Measurements from ENCODE around the gene GCNA. TPM values are rescaled to one million over a fixed set of nuclear protein-coding genes. Genes with fewer than 3 reads are reported as not detected.
"Not testable (repeated sequence)": the region's sequence is repeated elsewhere in the genome, so short reads cannot be mapped to it uniquely, and the experiment has no call there.

The GCNA gene
- total RNA-seq, 1 experiment from 2014 or later, result 3.8 TPM

- intact Hi-C loops (cut with micrococcal nuclease), result no loop called here
- no peak for DNase-seq (ENCODE audit: unreplicated experiment)
- POLR2A ChIA-PET, result no interaction called here
- CTCF ChIA-PET, result no interaction called here
- no peak overlapping the region for H3K4me3 Mint-ChIP-seq (ENCODE audit: unreplicated experiment)
- H3K27me3 Mint-ChIP-seq (ENCODE audit: insufficient read depth, unreplicated experiment), result peaks cover 48% of the 10 kb centered on the region
- TF ChIP-seq, protein P1, sequence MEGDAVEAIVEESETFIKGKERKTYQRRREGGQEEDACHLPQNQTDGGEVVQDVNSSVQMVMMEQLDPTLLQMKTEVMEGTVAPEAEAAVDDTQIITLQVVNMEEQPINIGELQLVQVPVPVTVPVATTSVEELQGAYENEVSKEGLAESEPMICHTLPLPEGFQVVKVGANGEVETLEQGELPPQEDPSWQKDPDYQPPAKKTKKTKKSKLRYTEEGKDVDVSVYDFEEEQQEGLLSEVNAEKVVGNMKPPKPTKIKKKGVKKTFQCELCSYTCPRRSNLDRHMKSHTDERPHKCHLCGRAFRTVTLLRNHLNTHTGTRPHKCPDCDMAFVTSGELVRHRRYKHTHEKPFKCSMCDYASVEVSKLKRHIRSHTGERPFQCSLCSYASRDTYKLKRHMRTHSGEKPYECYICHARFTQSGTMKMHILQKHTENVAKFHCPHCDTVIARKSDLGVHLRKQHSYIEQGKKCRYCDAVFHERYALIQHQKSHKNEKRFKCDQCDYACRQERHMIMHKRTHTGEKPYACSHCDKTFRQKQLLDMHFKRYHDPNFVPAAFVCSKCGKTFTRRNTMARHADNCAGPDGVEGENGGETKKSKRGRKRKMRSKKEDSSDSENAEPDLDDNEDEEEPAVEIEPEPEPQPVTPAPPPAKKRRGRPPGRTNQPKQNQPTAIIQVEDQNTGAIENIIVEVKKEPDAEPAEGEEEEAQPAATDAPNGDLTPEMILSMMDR (IDR thresholded peaks at IDR 0.05; ENCODE audit: unreplicated experiment), result no peak
- peaks cover 90% of the 10 kb centered on the region for H3K36me3 Mint-ChIP-seq (ENCODE audit: insufficient read depth, unreplicated experiment)
- no peaks in the 10 kb centered on the region for H3K4me1 Mint-ChIP-seq (ENCODE audit: insufficient read depth, unreplicated experiment)
- H3K27ac Mint-ChIP-seq (ENCODE audit: low read depth, unreplicated experiment), result no peak overlapping the region
- BruUV-seq (replicated peaks), result no TSS peak
- H3K9me3 Mint-ChIP-seq (ENCODE audit: unreplicated experiment), result no peaks in the 10 kb centered on the region
These were observed 19.3 kb upstream of the GCNA start for GRCh38 chrX:71558920-71559319.

GRCh38 chrX:71559773-71560172 is 18.5 kb upstream of the GCNA start:
- DNase-seq (ENCODE audit: unreplicated experiment); H3K4me3 Mint-ChIP-seq (ENCODE audit: unreplicated experiment); H3K27ac Mint-ChIP-seq (ENCODE audit: low read depth, unreplicated experiment); H3K4me1 Mint-ChIP-seq (ENCODE audit: insufficient read depth, unreplicated experiment); H3K9me3 Mint-ChIP-seq (ENCODE audit: unreplicated experiment); intact Hi-C loops (cut with micrococcal nuclease); BruUV-seq (replicated peaks); POLR2A ChIA-PET: not testable (repeated sequence)
- peaks cover 55% of the 10 kb centered on the region for H3K27me3 Mint-ChIP-seq (ENCODE audit: insufficient read depth, unreplicated experiment)
- CTCF ChIA-PET, result interaction anchor here (0.7 kb wide), 1 partner anchor 568 kb away, joined by 3 read pairs; no protein-coding TSS in a partner anchor
- H3K36me3 Mint-ChIP-seq (ENCODE audit: insufficient read depth, unreplicated experiment), result peaks cover 92% of the 10 kb centered on the region

GRCh38 chrX:71563921-71564320 is 14.3 kb upstream of the GCNA start:
- Mint-ChIP-seq H3K9me3 (ENCODE audit: unreplicated experiment) (no peaks in the 10 kb centered on the region), H3K27ac (ENCODE audit: low read depth, unreplicated experiment) (no peak overlapping the region), H3K27me3 (ENCODE audit: insufficient read depth, unreplicated experiment) (peaks cover 53% of the 10 kb centered on the region), H3K4me1 (ENCODE audit: insufficient read depth, unreplicated experiment) (no peaks in the 10 kb centered on the region), H3K4me3 (ENCODE audit: unreplicated experiment) (no peak overlapping the region), H3K36me3 (ENCODE audit: insufficient read depth, unreplicated experiment) (peaks cover 95% of the 10 kb centered on the region)
- no peak for DNase-seq (ENCODE audit: unreplicated experiment)
- no TSS peak for BruUV-seq (replicated peaks)
- POLR2A ChIA-PET, result no interaction called here
- intact Hi-C loops (cut with micrococcal nuclease), result no loop called here
- TF ChIP-seq, protein P1 (IDR thresholded peaks at IDR 0.05; ENCODE audit: unreplicated experiment), result no peak
- CTCF ChIA-PET, result interaction anchor here (0.5 to 1.6 kb wide), 2 partner anchors 13 to 88 kb away, joined by 3 to 5 read pairs; no protein-coding TSS in a partner anchor

- Mint-ChIP-seq H3K36me3 (ENCODE audit: insufficient read depth, unreplicated experiment) (peaks cover 91% of the 10 kb centered on the region), H3K4me1 (ENCODE audit: insufficient read depth, unreplicated experiment) (no peaks in the 10 kb centered on the region), H3K27me3 (ENCODE audit: insufficient read depth, unreplicated experiment) (peaks cover 43% of the 10 kb centered on the region), H3K4me3 (ENCODE audit: unreplicated experiment) (no peak overlapping the region), H3K9me3 (ENCODE audit: unreplicated experiment) (no peaks in the 10 kb centered on the region), H3K27ac (ENCODE audit: low read depth, unreplicated experiment) (no peak overlapping the region)
- POLR2A ChIA-PET, result interaction anchor here (0.6 to 1.0 kb wide), 2 partner anchors 64 to 158 kb away, joined by 3 read pairs; no protein-coding TSS in a partner anchor
- TF ChIP-seq, protein P1 (IDR thresholded peaks at IDR 0.05; ENCODE audit: unreplicated experiment), result no peak
- DNase-seq (ENCODE audit: unreplicated experiment), result no peak
- intact Hi-C loops (cut with micrococcal nuclease), result no loop called here
- CTCF ChIA-PET, result interaction anchor here (0.6 to 1.0 kb wide), 2 partner anchors 14 to 85 kb away, joined by 3 read pairs; no protein-coding TSS in a partner anchor
- no TSS peak for BruUV-seq (replicated peaks)
These were observed 12.7 kb upstream of the GCNA start for GRCh38 chrX:71565474-71566041.

DNA sequence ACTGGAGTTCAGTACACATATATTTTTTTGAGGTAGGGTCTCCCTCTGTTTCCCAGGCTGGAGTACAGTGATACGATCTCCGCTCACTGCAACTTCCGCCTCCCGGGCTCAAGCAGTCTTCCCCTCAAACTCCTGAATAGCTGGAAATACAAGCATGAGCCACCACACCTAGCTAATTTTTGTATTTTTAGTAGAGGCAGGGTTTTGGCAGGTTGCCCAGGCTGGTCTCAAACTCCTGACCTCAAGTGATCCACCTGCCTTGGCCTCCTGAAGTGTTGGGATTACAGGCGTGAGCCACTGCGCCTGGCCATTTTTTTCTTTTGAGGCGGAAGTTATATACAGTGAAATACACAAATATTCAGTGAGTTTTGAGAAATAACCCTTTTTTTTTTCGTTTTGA is 6.8 kb upstream of the GCNA start:
- BruUV-seq (replicated peaks); H3K27ac Mint-ChIP-seq (ENCODE audit: low read depth, unreplicated experiment); POLR2A ChIA-PET; H3K9me3 Mint-ChIP-seq (ENCODE audit: unreplicated experiment); intact Hi-C loops (cut with micrococcal nuclease); DNase-seq (ENCODE audit: unreplicated experiment); H3K4me3 Mint-ChIP-seq (ENCODE audit: unreplicated experiment); H3K4me1 Mint-ChIP-seq (ENCODE audit: insufficient read depth, unreplicated experiment): not testable (repeated sequence)
- peaks cover 79% of the 10 kb centered on the region for H3K36me3 Mint-ChIP-seq (ENCODE audit: insufficient read depth, unreplicated experiment)
- CTCF ChIA-PET, result interaction anchor here (0.7 kb wide), 1 partner anchor 24 kb away, joined by 3 read pairs; no protein-coding TSS in a partner anchor
- peaks cover 29% of the 10 kb centered on the region for H3K27me3 Mint-ChIP-seq (ENCODE audit: insufficient read depth, unreplicated experiment)

Measured in MCF 10A (cell line).